Measurements from ENCODE around the gene DAD1.
"Not testable (repeated sequence)": the region's sequence is repeated elsewhere in the genome, so short reads cannot be mapped to it uniquely, and the experiment has no call there.

Gene DAD1

DNA sequence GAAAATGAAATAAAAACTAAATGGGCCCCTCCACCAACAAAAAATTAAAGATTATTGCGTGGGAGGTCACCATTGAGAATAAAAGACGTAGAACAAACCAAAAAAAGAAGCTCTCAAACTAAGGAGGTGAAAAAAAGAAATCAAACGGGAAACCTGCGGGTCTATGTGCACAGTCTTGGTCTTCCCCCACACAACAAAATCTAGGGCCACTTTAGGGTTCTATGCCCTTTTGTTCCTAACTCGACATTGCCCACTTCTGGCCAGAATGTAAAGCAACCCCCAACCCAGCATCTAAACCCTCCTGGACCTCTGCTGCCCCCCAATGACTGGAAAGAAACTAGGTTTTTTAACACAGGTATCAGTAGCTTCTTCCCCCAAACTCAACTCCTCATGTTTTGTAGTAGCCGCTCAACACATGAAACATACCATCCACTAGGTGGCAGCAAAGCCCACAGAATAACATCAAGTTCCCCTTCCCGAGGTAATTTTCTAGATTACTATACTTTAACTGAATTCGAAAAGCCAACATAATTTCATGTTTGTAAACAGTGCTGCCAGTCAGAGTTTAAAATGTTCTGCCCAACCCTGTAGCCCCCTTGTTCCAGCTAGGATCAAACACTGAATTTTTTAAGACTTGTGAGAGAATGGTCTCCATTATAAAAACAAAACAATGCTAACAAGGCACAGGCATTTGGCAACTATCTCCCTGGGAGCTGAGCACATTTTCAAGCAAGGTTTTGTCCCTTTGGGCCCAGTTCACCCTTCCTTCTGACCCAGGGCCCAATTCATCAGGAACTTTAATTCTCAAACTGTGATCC is 18.7 kb downstream of the DAD1 start:
- FAIRE-seq (peak; percentile 99), DNase-seq (ENCODE audit: extremely low spot score, insufficient read length, low read depth) (no peak)

DNA sequence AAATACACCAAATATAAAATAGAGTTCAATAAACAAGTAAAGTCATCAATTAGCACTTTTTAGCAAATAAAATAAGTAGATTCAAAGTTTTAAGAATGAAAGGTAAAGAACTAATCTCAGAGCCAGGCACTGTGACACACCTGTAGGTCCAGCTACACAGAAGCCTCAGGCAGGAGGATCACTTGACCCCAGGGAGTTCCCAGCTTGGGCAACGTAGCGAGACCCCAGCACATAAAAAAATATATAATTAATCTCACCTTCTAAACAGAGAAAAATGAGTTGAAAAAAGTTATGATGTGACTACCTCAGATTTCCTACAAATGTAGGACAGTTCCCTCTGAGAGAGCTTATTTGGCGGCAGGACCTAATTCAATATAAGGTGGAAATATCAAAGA is 19.3 kb downstream of the DAD1 start:
- no peak for FAIRE-seq
- DNase-seq (ENCODE audit: extremely low spot score, insufficient read length, low read depth), result no peak

DNA sequence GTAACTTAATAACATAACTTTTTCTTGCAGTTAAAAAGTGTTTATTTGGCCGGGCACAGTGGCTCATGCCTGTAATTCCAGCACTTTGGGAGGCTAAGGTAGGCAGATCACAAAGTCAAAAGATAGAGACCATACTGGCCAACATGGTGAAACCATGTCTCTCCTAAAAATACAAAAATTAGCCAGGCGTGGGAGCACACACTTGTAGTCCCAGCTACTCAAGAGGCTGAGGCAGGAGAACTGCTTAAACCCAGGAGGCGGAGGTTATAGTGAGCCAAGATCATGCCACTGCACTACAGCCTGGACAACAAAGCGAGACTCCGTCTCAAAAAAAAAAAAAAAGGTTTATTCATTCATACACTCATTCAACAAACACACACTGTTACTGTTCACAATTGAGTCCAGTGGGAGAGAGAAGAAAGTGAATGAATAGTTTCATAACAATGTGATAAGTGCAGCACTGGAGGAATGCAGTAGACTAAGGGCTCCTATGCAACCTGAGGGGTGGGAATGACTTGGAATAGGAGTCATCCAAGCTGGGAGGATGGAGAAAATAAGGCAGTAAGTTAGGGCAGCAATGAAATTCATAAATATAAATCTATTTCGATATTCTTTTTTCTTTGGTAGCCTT is 19.8 kb downstream of the DAD1 start:
- FAIRE-seq (no peak), DNase-seq (ENCODE audit: extremely low spot score, insufficient read length, low read depth) (no peak)

DNA sequence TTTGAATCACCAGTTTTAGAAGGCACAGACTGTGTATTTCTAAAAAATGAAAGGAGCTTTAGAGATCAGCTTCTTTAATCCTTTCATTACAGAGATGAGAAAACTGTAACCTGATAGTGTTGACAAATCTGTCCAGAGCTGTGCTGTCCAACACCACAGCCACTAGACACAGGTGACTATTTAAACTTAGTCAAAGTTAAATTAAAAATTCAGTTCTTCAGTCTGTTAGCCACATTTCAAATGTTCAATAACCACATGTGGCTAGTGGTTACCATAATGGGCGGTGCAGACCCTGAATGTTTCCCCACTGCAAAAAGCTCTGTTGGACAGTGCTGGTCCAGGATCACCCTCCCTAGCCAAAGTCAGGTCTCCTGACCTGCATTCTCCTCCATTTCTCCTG is 21.6 kb downstream of the DAD1 start:
- peak; percentile 73 for FAIRE-seq
- no peak for DNase-seq (ENCODE audit: extremely low spot score, insufficient read length, low read depth)

GRCh38 chr14:22566845-22567244 is 22.2 kb downstream of the DAD1 start:
- peak; percentile 88 for FAIRE-seq

DNA sequence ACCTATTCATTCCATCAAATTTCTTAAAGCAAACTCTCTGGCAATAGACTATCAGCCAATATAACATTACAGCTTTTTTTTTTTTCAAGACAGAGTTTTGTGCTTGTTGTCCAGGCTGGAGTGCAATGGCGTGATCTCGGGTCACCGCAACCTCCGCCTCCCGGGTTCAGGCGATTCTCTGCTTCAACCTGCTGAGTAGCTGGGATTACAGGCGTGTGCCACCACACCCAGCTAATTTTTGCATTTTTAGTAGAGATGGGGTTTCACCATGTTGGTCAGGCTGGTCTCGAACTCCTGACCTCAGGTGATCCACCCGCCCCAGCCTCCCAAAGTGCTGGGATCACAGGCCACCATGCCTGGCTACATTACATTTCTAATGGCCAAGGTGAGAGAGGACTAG is 22.8 kb downstream of the DAD1 start:
- not testable (repeated sequence) for DNase-seq (ENCODE audit: extremely low spot score, insufficient read length, low read depth); FAIRE-seq

More at GRCh38 chr14:22566845-22567244, 22.2 kb downstream of the DAD1 start:
- no peak for DNase-seq (ENCODE audit: extremely low spot score, insufficient read length, low read depth)

DNA sequence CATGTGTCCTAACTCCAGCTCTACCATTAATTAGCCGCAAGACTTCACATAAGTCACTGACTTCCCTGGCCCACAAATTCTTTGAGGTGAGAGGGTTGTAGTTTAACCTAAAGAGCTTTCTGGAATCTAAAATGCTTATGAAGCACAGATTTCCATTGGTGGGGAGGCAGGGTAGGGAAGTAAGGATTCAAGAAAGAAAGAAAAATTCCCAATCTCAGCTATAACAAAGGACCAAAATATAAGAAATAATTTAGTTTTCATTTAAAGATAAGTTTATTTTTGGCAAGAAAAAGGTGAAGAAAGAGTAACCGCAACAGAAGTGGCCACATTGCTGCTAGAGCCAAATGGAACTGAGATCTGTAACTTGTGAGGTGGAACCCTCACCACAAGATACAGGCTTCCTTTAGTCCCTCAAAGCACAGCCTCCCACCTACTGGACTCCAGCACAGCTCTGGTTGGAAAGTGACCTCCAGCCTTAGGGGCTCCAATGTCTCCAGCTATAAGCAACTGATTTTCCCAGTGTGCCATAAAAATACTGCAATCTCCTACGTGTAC is 23.6 kb downstream of the DAD1 start:
- FAIRE-seq (peak; percentile 96), DNase-seq (ENCODE audit: extremely low spot score, insufficient read length, low read depth) (no peak)

GRCh38 chr14:22564463-22564862 is 24.6 kb downstream of the DAD1 start:
- peak; percentile 54 for FAIRE-seq
- DNase-seq (ENCODE audit: extremely low spot score, insufficient read length, low read depth), result no peak

GRCh38 chr14:22563987-22564386 is 25.0 kb downstream of the DAD1 start:
- FAIRE-seq, result peak; percentile 91

GRCh38 chr14:22561661-22562579 is 27.1 kb downstream of the DAD1 start:
- peak; percentile 94 for FAIRE-seq
- no peak for DNase-seq (ENCODE audit: extremely low spot score, insufficient read length, low read depth)

More at GRCh38 chr14:22563987-22564386, 25.0 kb downstream of the DAD1 start:
- no peak for DNase-seq (ENCODE audit: extremely low spot score, insufficient read length, low read depth)

GRCh38 chr14:22561366-22561660 is 27.7 kb downstream of the DAD1 start:
- DNase-seq (ENCODE audit: extremely low spot score, insufficient read length, low read depth) (no peak), FAIRE-seq (no peak)

DNA sequence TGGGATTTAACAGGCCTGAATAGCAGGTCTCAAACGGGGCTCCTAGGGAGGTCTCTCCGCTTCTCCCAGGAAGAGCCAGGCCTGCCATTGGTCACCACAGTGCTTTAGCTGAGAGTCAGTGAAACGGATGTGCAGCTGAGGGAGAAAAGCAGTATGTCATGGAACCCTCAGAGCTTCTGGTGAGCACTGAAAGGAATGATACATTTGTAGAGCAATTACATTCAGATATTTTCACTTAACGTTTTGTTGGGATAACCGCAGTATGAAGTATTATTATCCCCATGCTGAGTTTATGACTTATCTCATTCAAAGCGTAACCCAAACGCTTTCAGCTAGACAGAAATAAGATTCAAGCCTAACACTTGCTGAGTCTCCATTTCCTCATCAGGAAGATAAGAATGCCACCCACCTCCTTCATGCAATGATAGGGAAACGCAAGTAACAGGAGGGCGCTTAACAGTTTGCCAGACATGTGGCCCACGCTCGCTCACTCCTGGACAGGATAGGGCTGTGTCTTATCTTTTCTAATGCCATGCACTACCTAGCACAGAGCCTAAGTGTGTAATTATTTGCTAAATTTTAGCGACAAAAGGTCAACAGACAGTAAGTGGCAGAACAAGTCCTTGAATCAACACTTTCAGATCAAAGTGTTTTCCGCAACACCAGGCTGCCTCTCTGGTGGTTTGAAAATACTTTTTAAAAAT is 28.2 kb downstream of the DAD1 start:
- FAIRE-seq (peak; percentile 54), DNase-seq (ENCODE audit: extremely low spot score, insufficient read length, low read depth) (no peak)

DNA sequence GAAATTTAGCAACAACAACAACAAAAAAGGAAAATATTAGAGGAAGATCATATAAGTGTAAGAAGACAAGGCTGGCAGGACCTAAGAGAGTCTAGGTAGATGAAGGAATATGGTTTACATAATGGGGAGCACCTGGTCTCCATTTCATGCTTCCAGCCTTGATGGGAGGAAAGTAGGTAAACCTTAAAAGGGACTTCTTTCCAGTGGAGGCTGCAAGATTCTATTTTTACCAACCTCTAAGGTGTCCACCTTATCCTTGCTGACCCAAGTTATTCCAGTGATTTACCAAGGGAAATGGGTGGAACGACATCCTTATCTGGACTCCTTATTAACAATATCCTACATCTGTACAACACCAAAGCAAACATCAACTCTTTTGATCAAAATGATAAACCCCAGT is 30.0 kb downstream of the DAD1 start:
- DNase-seq (ENCODE audit: extremely low spot score, insufficient read length, low read depth) (no peak), FAIRE-seq (no peak)

GRCh38 chr14:22558221-22558913 is 30.7 kb downstream of the DAD1 start:
- DNase-seq (ENCODE audit: extremely low spot score, insufficient read length, low read depth), result no peak
- no peak for FAIRE-seq

DNA sequence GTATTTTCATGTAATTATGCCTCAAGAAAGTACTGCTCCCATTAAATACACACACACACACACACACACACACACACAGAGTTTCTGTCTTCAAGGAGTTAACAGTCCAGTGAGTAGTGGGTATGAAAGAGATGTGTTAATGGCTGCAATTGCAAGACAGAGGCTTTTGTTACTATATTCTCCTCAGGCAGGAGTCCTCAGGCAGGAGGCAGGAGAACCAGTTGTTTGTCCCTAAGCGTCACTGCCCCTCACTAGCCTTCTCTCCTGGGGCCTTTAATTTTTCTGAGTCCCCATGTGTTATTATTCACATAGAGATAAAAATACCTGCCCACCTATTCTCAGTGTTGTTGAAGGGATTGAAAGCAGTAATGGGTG is 31.2 kb downstream of the DAD1 start:
- no peak for FAIRE-seq
- no peak for DNase-seq (ENCODE audit: extremely low spot score, insufficient read length, low read depth)

DNA sequence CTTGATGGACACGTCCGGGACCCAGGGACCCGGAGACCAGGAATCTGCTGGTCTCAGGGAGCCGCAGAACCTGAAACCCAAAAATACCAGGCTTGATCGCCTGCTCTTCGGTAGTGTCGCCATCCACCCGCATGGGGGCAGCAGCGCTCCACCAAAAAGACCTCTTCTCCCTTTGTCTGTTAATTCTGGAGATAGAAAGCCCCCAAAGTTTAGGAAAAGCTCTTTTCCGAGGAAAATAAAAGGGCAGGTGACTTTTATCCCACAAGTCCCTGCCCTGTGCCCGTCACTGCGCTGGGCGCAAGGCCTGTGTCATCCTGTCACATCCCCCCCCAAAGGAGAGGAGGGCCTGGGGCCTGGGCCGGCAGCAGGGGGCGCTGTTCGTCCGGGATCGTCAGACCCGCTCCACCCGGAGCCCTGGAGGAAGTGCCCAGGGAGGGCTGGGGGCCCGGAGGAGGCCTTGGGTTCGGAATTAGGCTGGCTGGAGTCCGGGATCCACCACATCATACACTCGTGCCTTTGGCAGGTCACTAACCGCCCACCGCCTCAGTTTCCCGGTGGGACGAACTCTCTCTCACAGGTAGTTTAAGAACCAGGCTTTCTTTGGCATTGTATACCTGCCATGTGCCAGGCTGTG is 31.9 kb downstream of the DAD1 start:
- no peak for FAIRE-seq
- DNase-seq (ENCODE audit: extremely low spot score, insufficient read length, low read depth), result no peak

DNA sequence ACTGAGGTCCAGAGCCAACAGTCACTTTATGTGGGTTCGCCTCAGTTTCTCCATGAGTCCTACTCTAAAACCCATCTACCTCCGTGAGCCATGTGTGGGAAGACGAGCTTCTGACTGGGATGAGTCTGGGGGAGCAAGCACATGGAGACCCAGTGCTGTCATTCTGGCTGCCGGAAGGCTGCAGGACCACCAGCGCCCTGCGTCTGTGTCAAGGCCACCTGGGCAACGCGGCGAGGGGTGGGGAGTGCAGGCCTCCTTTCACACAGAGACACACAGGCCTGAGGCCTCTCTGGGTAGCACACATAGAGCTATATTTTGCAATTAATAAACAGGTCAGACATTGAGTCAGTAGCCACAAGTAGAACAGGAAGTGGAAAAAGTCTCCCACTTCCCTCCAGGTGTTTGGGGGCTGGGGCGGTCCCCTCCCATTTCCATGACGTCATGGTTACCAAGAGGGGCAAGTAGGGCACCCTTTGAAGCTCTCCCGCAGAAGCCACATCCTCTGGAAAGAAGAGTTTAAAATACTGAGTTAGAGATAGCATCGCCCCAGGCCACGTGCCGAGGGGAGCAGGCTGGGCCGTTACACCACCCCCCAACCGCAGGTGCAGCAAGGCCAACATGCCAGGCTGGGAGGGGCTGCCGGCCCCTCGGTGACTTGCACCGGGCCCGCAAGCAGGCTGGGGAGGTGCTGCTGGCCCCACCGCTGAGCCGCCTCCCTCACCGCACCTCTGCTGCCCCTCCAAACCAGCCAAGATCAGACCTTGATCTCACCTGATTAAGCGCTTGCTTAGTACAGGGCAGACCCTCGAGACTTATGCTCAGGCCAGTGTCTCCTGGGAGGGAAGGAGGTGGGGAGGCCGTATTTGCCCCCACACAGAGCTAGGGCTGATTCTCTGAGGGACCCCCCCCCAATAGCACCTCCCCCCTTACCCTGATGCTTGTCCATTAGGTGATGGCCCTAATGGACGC is 32.7 kb downstream of the DAD1 start:
- peak; percentile 98 for FAIRE-seq
- peak; percentile 69 for DNase-seq (ENCODE audit: extremely low spot score, insufficient read length, low read depth)

Data from GM18507 (cell line).